Subcutaneous abdominal adipose tissue (tissue), 5 donors: ENCODE measurements around the gene USP12.
A peak's percentile ranks its signal among the peaks of the same experiment; 100 is the strongest.
"Not testable (repeated sequence)": the region's sequence is repeated elsewhere in the genome, so short reads cannot be mapped to it uniquely, and the experiment has no call there.

Source experiments
- H3K27ac ChIP-seq: one replicate; pipeline ENCODE4 v1.7.0; 2013; ENCODE audit warnings: low read depth, mild to moderate bottlenecking, inconsistent platforms, low read length, moderate library complexity
- H3K27me3 ChIP-seq, 5 donors: one replicate each; pipeline ENCODE4 v1.7.0; 2013; ENCODE audit warnings: low read length in 5 of 5, inconsistent platforms in 1 of 5; ENCODE audit not compliant: control insufficient read depth in 5 of 5, insufficient read depth in 4 of 5
- H3K36me3 ChIP-seq, 5 donors: one replicate each; pipeline ENCODE4 v1.7.0; 2013; ENCODE audit warnings: low read length in 5 of 5; ENCODE audit not compliant: control insufficient read depth in 5 of 5, insufficient read depth in 5 of 5
- H3K4me1 ChIP-seq, 5 donors: one replicate each; pipeline ENCODE4 v1.7.0; 2013; ENCODE audit warnings: low read length in 5 of 5, mild to moderate bottlenecking in 3 of 5, moderate library complexity in 1 of 5; ENCODE audit not compliant: control insufficient read depth in 5 of 5, insufficient read depth in 5 of 5
- H3K4me3 ChIP-seq, 5 donors: one replicate each; pipeline ENCODE4 v1.7.0; 2013; ENCODE audit warnings: low read length in 5 of 5, low read depth in 1 of 5
- H3K9ac ChIP-seq, 5 donors: one replicate each; pipeline ENCODE4 v1.7.0; 2013; ENCODE audit warnings: low read length in 5 of 5, mild to moderate bottlenecking in 4 of 5, moderate library complexity in 3 of 5
- H3K9me3 ChIP-seq, 5 donors: one replicate each; pipeline ENCODE4 v1.7.0; 2013; ENCODE audit warnings: low read length in 5 of 5; ENCODE audit not compliant: control insufficient read depth in 5 of 5
- donor health status: healthy.
- donor health status: healthy.
- donor health status: healthy.
- donor health status: healthy.
- donor health status: healthy.

USP12 gene

GRCh38 chr13:27086599-27087265, 84.9 kb downstream of the USP12 start:
- H3K4me3 ChIP-seq: no peak overlapping the region
- H3K27me3 ChIP-seq: no peaks in the 10 kb centered on the region
- H3K9ac ChIP-seq: no peak overlapping the region
- no peaks in the 10 kb centered on the region for H3K9me3 ChIP-seq
- peaks cover 13 to 44% (median 20%) of the 10 kb centered on the region in 5 donors for H3K36me3 ChIP-seq
- H3K4me1 ChIP-seq: no peaks in the 10 kb centered on the region
- H3K27ac ChIP-seq: no peak overlapping the region

GRCh38 chr13:27083183-27083582, 88.4 kb downstream of the USP12 start:
- H3K4me1 ChIP-seq: no peaks in the 10 kb centered on the region
- no peak overlapping the region for H3K27ac ChIP-seq
- H3K27me3 ChIP-seq: no peaks in the 10 kb centered on the region
- H3K36me3 ChIP-seq: peaks cover 14 to 44% (median 27%) of the 10 kb centered on the region in 5 donors
- no peak overlapping the region for H3K4me3 ChIP-seq
- H3K9me3 ChIP-seq: no peaks in the 10 kb centered on the region
- H3K9ac ChIP-seq: no peak overlapping the region

GRCh38 chr13:27081893-27082679, 89.5 kb downstream of the USP12 start:
- H3K27me3 ChIP-seq: no peaks in the 10 kb centered on the region
- peaks cover 14 to 34% (median 22%) of the 10 kb centered on the region in 5 donors for H3K36me3 ChIP-seq
- H3K9me3 ChIP-seq: no peaks in the 10 kb centered on the region
- no peak overlapping the region for H3K9ac ChIP-seq
- H3K4me3 ChIP-seq: no peak overlapping the region
- peaks cover 0 to 6% (median 0%) of the 10 kb centered on the region in 5 donors for H3K4me1 ChIP-seq
- H3K27ac ChIP-seq: no peak overlapping the region

- H3K4me1 ChIP-seq: peaks cover 0 to 14% (median 4%) of the 10 kb centered on the region in 5 donors
- no peaks in the 10 kb centered on the region for H3K27me3 ChIP-seq
- no peak overlapping the region for H3K4me3 ChIP-seq
- no peaks in the 10 kb centered on the region for H3K9me3 ChIP-seq
- H3K36me3 ChIP-seq: peaks cover 9 to 22% (median 14%) of the 10 kb centered on the region in 5 donors
- no peak overlapping the region for H3K27ac ChIP-seq
- no peak overlapping the region for H3K9ac ChIP-seq
These were observed 91.3 kb downstream of the USP12 start for GRCh38 chr13:27080018-27080948.

GRCh38 chr13:27079421-27079958, 92.1 kb downstream of the USP12 start:
- no peaks in the 10 kb centered on the region for H3K27me3 ChIP-seq
- peaks cover 0 to 14% (median 4%) of the 10 kb centered on the region in 5 donors for H3K4me1 ChIP-seq
- peaks cover 10 to 25% (median 14%) of the 10 kb centered on the region in 5 donors for H3K36me3 ChIP-seq
- H3K9me3 ChIP-seq: no peaks in the 10 kb centered on the region
- H3K27ac ChIP-seq: no peak overlapping the region
- H3K9ac ChIP-seq: no peak overlapping the region
- no peak overlapping the region for H3K4me3 ChIP-seq

GRCh38 chr13:27077451-27077850, 94.2 kb downstream of the USP12 start:
- Histone ChIP-seq H3K4me3 (no peak overlapping the region), H3K27ac (no peak overlapping the region), H3K9ac (no peak overlapping the region), H3K9me3 (no peaks in the 10 kb centered on the region), H3K27me3 (no peaks in the 10 kb centered on the region), H3K4me1 (peaks cover 0 to 14% (median 4%) of the 10 kb centered on the region in 5 donors), H3K36me3 (peaks cover 17 to 36% (median 23%) of the 10 kb centered on the region in 5 donors)

- H3K4me3 ChIP-seq: no peak overlapping the region
- peaks cover 0 to 14% (median 4%) of the 10 kb centered on the region in 5 donors for H3K4me1 ChIP-seq
- H3K9me3 ChIP-seq: no peaks in the 10 kb centered on the region
- peak overlapping the region in 1 of 5 donors; percentile 51 for H3K9ac ChIP-seq
- H3K36me3 ChIP-seq: peaks cover 16 to 39% (median 23%) of the 10 kb centered on the region in 5 donors
- no peak overlapping the region for H3K27ac ChIP-seq
- no peaks in the 10 kb centered on the region for H3K27me3 ChIP-seq
These were observed 95.2 kb downstream of the USP12 start for GRCh38 chr13:27076421-27076820.

- Histone ChIP-seq H3K4me1 (peaks cover 0 to 14% (median 4%) of the 10 kb centered on the region in 5 donors), H3K9me3 (no peaks in the 10 kb centered on the region), H3K9ac (no peak overlapping the region), H3K27ac (no peak overlapping the region), H3K27me3 (no peaks in the 10 kb centered on the region), H3K4me3 (no peak overlapping the region), H3K36me3 (peaks cover 15 to 29% (median 22%) of the 10 kb centered on the region in 5 donors)
These were observed 98.4 kb downstream of the USP12 start for GRCh38 chr13:27073186-27073585.

- H3K27me3 ChIP-seq, H3K4me3 ChIP-seq, H3K4me1 ChIP-seq, H3K27ac ChIP-seq, H3K9ac ChIP-seq, H3K9me3 ChIP-seq: not testable (repeated sequence)
- H3K36me3 ChIP-seq: peaks cover 7 to 16% (median 12%) of the 10 kb centered on the region in 5 donors
These were observed 105.5 kb downstream of the USP12 start for GRCh38 chr13:27066123-27066522.
